CD4-positive, alpha-beta T cell treated with Interleukin-1 beta for 1 hour (primary cell): ENCODE results near the gene ZNRF3.

ENCODE experiments used
- DNase-seq, 2 donors: peaks; one replicate each; pipeline ENCODE4 v3.0.0-alpha.2; 2020 to 2022

The ZNRF3 gene

DNA sequence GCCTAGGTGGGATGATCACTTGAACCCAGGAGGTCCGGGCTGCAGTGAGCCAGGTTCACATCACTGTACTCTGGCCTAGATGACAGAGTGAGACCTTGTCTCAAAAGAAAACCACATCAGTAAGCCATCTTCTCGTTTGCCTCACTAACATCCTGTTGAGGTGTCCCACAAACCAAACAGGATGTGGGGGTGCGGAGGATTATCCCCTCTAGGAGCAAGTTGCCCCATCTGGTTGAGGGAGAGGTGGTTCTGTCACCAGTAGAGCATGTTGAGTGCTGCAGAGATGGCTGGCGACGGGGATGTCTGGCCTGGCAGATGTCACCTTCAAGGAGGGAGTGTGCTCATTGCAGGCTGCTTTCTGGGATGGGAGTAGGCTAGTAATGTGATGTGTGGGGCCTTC lies 72.4 kb downstream of the ZNRF3 start:
- DNase-seq, result peak; percentile 70 to 73

DNA sequence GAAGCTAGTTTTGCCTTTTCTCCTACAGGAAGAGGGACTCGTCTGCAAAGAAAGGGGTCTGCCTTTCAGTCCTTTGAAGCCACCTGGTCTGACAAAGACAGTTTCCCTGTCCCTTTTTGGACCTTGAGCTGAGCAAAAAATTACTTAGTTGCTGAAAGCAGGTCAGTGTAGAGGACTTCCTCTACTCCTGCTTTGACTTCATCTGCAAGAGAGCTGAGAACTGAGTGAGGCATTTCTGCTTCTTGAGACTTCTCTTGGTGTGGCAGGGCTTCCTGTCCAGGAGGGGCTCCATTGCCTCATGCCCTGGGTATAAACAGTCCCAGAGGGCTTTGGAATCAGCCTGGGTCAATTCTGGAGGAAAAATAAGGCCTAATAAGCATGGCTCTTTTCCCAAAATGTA lies 73.1 kb downstream of the ZNRF3 start:
- no peak for DNase-seq

DNA sequence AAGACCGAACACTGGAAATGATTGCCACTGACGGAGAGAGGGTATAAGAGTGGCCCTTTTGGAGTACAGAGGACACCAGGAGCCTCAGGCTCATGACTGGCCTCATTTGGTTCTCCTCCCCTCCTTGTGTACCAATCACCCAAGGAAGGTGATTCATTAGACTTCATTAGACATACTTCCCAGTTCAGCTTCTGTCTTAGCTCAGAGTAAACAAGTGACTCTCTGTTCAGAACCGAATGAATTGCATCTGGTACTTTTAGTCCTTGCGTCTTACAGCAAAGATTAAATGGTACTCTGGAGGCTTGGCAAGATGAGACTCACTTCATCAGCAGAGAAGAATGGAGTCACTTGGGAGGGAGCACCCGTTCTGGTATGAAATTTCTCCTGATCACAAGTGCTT lies 75.2 kb downstream of the ZNRF3 start:
- no peak for DNase-seq

DNA sequence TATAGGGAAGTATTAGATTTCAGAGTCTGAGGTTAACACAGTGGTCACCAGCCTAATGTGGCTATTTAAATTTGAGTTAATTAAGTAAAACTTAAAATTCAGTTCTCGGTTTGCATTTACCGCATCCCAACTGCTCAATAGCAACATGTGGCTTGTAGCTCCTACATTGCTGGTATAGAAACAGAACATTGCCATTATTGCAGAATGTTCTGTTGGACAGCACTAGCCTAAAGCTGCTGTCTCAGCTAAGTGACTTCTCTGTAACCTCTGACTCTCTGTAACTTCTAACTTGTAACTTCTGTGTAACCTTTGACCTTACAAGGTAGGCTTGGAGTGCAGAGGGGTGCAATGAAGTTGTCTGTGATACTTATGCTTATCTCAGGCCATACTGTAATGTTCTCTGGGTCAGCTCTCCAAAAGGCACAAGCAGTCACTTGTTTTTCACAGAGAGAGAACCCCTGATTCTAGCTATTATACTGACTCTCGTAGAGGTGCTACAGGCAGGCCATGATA lies 78.7 kb downstream of the ZNRF3 start:
- no peak for DNase-seq

GRCh38 chr22:28963362-28963761 lies 80.0 kb downstream of the ZNRF3 start:
- no peak for DNase-seq

DNA sequence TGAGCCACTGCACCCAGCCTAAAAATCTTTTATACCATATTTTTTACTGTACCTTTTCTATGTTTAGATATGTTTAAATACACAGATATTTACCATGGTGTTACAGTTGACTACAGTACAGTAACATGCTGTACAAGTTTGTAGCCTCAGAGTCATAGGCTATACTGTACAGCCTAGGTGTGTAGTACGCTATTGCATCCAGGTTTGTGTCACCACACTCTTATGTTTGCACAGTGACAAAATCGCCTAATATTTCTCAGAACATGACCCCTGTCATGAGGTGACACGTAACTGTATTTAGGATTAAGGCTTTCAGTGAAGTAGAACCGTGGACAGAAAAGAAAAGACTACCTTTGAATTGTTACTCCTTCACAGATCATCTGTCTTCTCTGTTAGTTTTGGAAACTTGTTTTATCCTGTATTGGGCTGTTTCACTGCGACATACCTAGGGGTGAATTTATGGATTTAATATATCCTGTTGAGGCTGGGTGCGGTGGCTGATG lies 83.8 kb downstream of the ZNRF3 start:
- DNase-seq, result no peak

DNA sequence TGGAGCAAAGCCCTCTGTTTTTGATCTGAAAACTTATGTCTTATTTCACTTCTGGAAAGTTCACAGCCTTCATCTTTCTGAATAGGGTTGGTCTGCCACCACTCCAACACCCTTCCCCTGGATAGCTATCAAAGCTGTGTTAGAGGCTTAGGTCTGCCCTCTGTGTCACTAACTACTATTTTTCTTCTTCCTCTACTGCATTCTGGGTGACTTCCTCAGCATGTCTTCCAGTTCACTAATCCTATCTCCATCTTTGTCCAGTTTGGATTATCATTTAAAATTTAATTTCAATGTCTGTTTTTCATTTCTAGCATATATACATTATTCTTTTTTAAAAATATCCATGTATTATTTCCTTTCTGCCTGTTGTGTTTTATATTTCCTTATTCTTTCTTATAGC lies 84.6 kb downstream of the ZNRF3 start:
- no peak for DNase-seq

DNA sequence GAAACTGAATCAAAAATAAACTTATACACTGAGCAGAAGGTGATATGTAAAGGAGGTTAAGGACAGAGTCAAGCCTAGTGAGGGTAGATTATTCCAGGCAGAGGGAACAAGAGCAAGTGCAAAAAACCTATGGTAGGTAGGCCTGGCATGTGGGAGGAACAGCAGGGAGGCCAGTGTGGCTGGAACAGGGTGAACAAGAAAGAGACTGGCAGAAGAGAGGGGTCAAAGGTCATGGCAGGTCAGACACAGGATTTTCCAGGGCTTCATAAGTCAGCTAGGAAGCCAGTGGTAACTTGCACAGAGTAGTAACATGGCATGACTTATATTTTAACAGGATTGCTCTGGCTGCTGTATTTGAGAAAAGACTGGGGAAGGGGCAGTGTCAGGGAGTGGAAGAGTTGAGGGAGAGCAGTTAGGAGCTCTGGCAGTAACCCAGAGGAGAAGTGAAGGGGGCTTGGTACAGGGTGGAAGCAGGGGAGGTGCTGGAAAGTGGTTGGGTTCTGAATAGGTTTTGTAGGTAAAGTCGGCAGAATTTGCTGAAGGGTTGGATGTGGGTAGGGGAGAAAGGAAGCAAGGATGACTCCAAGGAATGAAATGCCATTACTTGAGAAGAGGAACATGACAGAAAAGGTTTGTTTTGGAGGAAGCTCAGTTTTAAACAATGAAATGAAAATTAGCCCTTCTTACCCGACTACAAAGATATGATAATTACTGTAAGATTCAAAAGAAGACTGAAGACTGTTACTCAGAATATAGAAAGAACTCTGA lies 86.2 kb downstream of the ZNRF3 start:
- no peak for DNase-seq

DNA sequence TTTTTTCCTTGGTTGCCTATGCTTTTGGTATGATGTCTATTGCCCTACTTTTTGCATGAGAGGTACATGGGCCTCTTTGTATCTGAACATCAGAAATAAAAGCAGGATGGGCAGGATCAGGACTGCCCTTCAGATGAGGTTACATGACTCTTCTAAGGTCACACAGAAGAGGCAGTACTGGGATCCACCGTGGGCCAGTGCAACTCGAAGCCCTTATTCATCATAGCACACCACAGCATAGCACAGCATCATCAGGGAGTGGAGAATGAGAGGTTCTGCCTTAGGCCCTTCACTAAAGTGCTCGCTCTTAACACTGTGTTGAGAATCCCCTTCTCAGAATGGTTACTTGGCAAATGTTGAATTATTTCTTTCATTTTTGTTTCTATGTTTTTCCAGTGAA lies 90.0 kb downstream of the ZNRF3 start:
- DNase-seq, result no peak

DNA sequence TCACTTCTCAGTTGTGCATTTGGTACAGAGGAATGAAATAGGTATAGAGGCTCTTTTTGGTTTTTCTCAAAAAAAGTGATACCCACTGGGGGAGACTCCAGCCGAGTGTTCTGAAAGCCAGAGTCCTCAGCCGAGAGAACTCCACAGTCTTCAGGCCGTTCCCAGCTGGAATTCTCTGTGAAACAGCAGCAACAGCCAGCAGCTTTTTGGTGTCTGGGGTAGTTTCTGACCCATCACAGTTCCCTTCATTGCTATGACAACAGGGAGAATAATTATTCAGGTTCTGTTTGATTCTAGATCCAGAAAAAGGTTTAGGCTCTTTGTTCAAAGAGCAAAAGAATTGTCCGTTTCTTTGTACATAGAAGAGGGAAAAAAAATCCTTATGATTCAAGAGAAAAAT lies 93.7 kb downstream of the ZNRF3 start:
- no peak for DNase-seq

GRCh38 chr22:28977481-28977971 lies 94.2 kb downstream of the ZNRF3 start:
- no peak for DNase-seq

- no peak for DNase-seq
Observed at GRCh38 chr22:28978158-28978557, 94.8 kb downstream of the ZNRF3 start.

DNA sequence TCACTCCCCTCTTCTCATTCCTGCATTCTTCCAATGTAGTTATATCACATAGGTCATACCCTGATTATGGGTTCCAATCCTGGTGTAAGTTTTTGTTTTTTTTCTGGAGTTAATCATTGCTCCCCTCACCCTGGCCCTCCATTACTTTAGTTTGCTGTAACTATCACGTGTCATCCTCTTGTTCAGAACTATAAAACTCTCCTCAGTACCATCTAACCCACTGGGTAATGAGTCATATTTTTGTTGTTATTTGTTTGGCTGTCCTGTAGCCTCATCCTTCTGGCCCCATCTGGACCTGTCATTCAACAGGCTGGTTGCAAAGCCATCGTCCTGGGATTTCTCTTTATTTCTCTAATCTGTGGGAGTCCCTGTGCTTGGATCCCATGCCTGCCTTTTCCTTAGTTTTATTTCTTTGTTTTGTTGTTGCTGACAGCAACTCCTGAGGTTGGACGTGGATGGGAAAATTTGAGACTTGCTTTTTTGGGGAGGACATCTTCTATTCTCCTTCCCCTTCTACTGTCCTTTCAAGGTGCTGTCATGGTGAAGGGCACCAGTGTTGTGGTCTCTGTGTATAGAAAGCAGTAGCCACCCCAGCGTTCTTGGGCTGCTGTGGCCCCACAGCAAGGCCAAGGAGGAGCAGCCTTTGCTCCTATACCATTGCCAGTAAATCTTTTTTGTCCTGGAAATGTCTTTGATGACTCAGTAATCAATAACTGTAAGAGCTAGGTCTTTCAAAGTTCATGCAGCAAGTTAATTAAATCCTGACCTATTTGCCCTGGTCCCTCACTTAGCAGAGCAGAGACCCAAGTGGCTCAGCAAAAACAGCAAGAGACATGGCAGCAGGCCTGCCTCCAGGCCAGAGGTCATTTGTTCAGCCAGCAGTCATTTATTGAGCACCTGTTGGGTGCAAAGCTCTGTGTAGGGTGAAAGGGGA lies 95.8 kb downstream of the ZNRF3 start:
- no peak for DNase-seq

- DNase-seq, result no peak
Observed at GRCh38 chr22:28980326-28980725, 97.0 kb downstream of the ZNRF3 start.

- DNase-seq, result no peak
Observed at GRCh38 chr22:28981818-28982499, 98.6 kb downstream of the ZNRF3 start.

- no peak for DNase-seq
Observed at GRCh38 chr22:28983190-28983589, 99.8 kb downstream of the ZNRF3 start.

DNA sequence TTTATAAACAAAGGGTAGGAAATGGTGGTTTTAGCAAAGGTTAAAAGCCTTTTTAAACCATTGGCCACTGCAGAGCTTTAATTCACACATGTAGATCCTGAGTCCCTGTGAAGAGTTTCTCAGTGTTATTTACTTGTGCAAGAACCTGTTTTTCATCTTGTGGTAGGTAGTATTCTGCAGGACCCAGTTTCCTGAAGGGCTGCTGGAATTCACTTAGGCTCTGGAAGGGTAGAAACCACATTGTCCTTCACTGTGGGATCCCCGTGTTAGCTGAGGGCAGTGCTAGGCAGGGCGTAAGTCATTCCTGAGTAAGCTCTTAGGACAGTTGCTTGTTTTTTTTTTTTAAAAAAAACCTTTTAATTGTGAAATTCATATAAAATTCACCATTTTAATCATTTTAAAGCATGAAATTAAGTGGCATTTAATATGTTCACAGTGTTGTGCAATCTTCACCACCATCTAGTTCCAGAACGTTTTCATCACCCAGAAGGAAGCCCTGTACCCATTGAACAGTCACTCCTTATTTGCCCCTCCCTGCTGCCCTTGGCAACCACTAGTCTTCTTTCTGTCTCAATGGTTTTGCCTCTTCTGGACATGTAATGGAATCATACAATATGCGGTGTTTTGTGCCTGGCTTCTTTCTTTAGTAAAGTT lies 100.5 kb downstream of the ZNRF3 start:
- no peak for DNase-seq

GRCh38 chr22:28984482-28985158 lies 101.2 kb downstream of the ZNRF3 start:
- DNase-seq, result no peak

DNA sequence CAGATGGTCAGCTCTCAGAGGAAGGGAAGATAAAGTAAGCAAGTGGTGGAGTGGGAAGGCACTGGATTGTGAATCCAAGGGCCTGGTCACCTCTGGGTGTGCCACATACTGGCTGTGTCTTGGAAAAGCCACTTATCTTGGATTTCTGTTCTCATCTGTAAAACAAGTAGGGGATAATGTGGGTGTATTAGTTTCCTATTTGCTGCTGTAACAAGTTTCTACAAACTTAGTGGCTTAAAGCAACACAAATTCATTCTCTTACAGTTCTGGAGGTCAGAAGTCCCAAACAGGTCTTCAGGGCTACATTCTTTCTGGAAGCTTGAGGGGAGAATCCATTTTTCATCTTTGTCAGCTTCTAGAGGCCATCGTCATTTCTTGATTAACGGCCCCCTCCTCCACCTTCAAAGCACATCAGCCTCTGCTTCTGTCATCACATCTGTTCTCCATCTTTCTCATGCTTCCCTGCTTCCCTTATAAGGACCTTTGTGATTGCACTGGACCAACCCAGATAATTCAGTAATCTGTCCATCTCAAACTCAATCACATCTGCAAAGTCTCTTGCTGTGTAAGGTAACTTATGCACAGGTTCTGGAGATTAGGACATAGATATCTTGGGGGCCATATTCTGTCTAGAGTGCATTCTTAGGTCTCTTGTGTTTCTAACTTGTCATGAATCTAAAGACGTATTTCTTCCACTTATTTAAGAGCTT lies 102.4 kb downstream of the ZNRF3 start:
- no peak for DNase-seq

- no peak for DNase-seq
Observed at GRCh38 chr22:28986366-28986765, 103.0 kb downstream of the ZNRF3 start.

DNA sequence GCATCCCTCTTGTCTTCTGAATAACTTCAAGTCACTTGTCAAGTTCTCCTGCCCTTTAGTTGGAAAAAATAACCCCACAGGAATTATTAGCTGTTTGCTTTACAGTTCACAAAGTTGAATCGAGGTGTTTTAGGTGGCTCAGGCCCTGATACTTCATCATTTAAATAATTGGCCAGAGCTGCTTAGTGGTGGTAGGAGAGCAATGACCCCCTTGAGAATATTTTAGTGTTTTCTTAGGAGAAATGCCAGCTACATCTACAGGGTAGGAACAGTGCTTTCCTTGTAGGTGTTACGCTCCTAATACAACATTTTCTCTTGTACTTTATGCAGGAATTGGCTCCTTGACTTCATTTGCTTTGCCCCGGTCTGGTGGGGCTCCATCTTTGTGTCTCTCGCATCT lies 105.1 kb downstream of the ZNRF3 start:
- DNase-seq, result no peak
